GM15510 (cell line): ENCODE measurements around the gene PDLIM5.

ENCODE experiments used
- POLR2A ChIP-seq: IDR thresholded peaks from 3 replicates; pipeline ENCODE4 v1.6.1; 2011; ENCODE audit warnings: borderline replicate concordance; ENCODE audit not compliant: insufficient read length; ENCODE audit errors: extremely low read depth

The PDLIM5 gene

DNA sequence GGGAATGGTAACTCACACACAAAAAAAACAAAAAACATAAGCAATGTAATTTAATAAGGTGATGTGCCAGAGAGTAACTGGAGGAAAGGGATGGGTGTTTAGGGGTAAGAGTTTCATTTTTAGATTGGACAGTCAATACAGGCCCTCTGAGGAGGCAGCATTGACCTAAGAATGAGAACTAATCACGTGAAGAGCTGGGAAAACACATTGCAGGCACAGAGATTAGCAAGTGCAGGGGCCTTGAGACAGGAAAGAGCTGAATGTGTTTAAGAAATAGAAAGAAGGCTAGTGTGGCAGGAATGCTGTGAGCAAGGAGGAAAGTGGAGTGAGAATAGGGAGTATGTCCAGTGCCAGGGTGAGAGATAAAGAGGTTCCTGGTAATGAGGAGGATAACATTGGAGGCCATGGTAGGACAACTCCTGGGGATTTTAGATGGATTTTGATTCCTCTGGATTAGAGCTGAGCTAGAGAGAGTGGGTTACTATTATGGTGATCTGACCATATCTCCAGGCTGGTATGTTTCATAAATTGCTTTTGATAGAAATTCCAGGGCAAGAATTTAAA lies 17.6 kb downstream of the PDLIM5 start:
- TF ChIP-seq POLR2A, result no peak

DNA sequence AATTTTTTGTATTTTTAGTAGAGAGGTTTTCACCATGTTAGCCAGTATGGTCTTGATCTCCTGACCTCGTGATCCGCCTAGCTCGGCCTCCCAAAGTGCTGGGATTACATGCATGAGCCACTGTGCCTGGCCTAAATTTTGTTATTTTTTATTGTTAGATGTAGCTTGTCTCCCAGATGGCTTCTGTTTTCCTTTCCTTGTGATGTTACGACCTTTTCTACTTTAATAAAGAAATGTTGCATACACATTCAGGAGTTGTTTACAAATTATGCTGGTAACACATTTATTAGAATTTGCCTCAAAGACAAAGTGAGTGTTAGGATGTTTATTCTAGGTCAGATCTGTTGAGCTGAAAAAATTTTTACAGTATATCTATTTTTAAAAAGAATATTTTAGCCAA lies 18.4 kb downstream of the PDLIM5 start:
- no peak for TF ChIP-seq POLR2A

DNA sequence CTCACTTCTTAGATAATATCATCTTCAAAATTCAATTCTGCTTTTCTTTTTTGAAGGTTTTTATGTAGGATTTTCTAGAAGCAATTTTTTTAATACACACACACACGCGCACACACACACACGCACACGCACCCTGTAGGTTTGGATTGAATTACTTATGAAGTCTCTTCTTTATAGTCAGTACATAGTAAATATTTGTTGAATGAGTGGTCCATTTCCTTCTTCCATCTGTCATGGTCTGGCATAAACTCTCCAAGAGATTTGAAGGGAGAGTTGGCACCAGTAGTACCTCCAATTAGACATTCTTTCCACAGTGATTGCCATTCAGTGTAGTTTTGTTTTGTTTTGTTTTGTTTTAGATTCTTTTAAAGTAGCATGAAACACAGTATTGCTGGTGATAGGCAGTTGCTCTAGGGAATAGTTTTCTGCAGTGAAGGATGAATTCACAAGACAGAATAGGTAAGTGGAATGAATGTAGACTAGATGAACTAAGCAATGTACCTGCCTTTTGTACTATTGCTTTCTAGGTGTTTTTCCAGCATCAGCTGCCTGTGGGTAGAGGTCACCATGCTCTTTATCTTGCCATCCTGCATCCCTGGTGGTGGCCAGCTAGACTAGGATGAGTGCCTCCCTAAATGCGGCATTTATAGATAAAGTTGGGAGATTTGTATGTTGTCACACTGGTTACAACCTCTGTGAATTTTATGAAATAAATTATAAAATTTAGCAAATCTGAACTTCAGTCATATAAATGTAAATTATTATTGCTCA lies 20.5 kb downstream of the PDLIM5 start:
- no peak for TF ChIP-seq POLR2A

DNA sequence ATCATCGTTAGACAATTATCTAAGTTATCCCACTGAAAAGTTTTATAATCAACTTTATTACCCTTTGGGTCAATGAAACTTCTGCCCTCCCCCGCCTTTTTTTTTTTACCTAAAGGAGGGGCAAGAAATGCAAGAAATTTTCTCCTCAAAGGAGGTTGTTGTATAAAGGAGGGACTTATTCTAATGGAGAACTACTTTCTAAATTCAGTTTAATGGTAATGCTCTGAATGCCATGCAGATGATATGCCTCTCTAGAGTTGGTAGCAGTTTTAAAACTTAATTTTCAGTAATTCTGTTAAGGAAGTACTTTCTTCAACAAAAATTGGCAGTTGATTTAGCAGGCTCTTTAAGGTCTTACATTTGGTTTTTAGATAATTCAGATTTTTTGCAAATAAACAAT lies 23.3 kb downstream of the PDLIM5 start:
- TF ChIP-seq POLR2A, result no peak

DNA sequence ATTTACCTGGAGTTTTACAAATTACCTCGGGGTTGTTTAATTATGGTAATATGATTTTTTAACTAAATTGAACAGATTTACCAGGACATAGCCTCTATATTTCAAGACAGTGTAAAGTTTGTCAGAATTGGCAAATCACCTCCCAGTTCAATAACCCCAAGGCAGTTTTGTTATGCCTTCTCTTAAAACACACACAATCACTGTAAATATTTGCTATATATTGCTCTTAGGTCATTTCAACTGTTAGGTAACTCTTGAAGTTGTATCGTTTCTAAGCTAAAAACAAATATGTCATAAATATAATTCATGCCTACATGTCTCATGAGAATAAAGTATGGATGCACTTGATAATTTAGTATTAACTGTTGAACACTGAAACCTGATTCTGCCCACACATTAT lies 24.1 kb downstream of the PDLIM5 start:
- TF ChIP-seq POLR2A, result no peak

DNA sequence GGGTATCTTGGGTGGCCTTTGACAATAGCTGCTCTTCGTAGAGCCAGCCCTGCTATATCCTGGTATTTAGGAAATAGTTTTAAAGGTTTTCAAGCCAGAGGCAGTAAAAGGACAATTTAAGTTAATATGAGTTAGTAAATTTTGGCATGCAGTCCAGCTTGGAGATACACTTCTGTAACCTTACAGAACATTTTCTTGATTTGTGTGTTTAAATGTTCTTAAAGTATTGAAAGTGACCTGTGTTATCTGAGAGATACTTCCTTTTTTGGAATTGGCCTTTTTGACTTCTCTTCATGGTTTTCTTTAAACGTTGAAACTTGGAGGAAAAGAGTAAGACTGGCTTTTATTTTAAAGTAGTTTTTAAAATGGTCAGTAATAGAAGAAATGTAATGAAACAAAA lies 25.5 kb downstream of the PDLIM5 start:
- no peak for TF ChIP-seq POLR2A

DNA sequence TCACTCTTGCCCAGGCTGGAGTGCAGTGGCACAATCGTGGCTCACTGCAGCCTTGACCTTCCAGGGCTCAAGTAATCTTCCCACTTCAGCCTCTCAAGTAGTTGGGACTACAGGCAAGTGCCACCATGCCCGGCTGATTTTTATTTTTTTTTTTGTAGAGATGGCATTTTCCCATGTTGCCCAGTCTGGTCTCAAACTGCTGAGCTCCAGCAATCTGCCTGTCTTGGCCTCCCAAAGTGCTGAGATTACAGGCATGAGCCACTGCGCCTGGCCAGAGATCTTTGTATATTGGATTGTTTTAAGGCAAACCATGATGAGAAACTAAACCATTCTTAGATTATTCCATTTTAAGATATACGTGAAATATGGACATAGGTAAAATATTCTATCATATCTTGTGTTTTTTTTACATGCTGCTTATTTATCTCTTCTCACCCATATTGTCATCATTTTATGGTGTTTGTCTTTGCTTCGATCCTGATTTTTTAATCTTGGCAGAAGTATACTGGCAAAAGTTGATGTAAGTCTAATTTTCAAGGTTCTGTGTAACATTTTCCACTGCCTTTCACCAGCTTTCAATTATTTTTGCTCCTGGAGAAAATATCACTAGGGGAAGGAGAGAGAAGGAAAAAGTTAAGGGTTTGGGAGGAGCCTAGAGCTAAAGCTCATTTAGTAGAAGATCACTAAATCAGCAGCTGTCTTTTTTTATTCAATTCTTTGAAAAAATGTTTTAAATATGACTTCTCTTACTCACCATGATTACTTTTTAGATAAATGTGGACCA lies 27.8 kb downstream of the PDLIM5 start:
- no peak for TF ChIP-seq POLR2A

DNA sequence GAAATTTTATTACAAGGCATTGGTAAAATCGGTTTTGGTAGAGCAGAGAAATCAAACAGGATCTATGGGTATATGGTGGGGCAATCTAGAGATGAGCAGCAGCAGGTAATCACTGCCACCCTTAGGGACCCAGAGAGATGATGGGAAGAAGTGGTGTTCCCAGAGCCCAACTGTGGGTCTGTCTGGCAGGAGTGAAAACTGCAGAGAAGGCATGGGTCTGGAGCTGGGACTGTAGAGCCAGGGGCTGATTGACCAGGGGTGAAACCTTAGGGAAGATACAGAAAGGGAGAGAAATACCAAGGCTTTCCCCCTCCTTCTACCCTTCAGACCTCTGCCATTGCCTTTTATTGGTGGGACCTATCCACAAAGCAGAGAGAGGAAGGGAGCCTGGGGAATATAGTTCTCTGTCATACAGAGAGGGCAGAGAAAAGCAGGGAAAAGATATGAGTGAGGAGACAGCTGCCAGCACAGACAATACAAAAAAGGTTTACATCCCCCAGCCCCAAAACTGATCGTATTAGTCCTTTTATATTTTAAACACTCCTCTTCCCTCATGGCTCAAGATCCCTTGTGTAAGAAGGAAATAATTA lies 28.7 kb downstream of the PDLIM5 start:
- no peak for TF ChIP-seq POLR2A

DNA sequence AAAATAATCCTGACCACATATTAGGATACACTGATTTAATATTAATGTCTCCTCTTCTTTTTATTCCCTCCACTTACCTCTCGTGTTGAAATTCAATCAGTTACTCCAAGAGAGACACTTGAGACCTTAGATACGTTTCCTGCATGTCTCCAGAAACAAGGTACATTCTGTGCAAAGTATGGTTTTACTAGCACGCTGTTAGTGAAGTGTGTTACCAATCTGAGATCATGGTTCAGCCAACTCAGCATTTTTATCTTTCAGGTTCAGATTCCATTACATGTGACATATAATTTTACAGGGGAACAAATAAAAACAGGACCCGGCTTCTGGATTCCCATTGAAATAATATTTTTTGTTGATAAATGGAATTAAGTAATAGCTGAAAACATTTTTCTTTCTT lies 32.2 kb downstream of the PDLIM5 start:
- no peak for TF ChIP-seq POLR2A

DNA sequence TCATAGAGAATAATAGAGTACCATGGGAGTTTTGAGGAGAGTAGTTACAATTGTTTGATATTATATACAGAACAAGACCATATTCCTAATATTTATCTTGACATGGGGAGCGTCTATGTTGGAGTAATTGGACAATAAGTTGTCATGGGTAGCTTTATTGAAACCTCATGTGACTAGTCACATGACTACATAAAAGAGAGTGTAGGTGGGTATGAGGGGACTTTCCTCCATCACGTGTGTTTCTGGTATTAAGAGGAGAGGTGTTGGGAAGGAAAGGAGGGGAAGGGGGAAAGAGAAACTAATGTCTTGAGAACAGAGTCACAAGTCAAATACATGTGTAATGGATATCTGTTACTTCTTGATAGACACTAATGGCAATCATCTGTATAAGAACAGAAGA lies 33.1 kb downstream of the PDLIM5 start:
- no peak for TF ChIP-seq POLR2A

DNA sequence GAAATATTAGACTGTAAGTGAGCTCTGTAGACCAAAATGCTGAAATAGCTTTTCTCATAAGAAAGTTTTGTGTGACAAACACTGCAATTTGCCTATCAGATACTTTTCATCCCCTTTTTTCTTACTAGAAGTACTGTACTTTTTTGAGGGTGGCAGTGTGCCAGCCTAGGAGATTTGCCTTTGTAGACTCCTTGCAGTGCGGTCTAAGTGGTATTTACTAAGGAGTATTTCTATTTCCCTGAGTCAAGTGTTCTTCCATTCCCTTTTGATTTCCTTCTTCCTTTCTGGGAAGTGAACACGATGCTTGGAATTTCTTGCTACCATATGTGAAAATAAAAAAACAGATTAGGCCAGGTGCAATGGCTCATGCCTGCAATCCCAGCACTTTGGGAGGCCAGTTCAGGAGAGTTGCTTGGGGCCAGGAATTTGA lies 34.6 kb downstream of the PDLIM5 start:
- no peak for TF ChIP-seq POLR2A

DNA sequence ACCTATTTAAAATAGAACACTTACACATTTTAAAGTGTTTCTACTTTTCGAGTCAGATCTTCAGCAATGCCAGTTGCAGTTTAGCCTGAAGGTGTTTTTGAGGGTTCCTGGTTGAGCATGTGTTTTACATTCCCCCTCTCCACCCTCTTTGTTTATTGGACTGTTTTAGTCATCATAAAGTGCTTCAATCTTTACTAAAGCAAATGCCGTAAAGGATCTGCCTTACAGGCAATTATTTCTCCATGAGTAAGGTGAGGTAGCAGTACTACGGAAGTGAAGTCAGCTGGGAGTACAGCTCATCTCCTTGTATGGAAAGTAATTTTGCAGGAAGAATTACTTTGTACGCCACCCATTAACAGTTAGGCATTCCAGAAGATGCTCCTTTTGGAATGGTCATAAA lies 36.9 kb downstream of the PDLIM5 start:
- TF ChIP-seq POLR2A, result no peak

DNA sequence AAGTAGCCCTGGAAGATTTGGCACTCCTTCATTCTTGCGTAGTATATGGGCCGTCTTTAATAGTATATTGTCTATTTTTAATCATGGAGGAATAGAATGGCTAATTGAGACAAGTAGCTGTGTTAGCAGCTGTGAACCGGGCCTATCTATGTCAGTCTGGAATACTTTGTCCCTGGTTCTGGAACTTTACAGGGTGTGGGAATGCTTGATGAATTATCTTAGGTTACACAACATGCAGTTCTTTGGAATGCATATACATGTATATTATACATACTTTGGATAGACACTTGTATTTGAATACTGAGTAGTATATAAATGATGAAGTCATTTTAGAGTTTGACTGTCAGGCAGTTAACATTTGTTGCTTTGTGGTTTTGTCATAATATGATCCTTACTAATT lies 37.4 kb downstream of the PDLIM5 start:
- TF ChIP-seq POLR2A, result no peak

DNA sequence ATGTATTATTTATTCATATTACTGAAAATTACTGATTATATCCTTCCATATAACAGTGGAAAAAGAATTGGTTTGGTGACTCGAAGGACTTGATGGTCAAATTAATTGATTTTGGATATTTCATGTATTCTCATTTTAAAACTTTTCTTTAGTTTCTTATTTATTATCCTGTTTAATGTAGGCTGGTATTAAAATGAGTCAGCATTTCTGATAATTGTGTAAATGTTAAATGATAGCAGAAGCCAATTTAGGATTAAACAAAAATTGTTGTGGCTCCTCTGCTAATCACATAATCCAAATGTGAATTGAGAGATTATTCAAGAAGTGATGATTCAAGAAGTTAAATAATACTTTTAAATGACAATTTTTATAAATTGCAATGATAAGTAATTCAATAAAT lies 38.7 kb downstream of the PDLIM5 start:
- no peak for TF ChIP-seq POLR2A

DNA sequence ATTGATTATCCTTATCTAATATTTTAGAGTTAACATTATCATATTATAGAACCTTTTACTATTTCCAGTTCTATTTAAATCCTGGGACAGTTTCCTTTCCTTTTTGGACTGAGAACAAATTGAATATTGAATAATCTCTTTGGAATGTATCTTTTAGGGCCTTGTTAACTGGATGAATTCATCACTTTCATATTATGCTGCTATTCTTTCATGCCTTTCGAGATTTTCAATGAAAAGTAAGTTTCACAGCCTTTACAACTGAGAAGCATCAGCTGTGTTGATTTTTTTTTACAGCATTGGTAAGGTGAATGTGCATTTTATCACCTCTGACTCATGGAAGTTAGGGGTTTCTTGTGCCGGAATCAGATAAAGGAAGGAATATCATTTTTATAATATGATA lies 39.6 kb downstream of the PDLIM5 start:
- TF ChIP-seq POLR2A, result no peak
